Jurkat, Clone E6-1 (cell line): Measurements from ENCODE around the gene ZBTB38.

Experiments used
- DNase-seq: peaks from one replicate; pipeline ENCODE4 v3.0.0-alpha.2; 2011; ENCODE audit warnings: low read depth, low spot score
- H3K4me3 ChIP-seq: 2 replicates; pipeline ENCODE4 v1.5.1; 2011; ENCODE audit warnings: mild to moderate bottlenecking, low read length, control low read depth, moderate library complexity

Gene ZBTB38

DNA sequence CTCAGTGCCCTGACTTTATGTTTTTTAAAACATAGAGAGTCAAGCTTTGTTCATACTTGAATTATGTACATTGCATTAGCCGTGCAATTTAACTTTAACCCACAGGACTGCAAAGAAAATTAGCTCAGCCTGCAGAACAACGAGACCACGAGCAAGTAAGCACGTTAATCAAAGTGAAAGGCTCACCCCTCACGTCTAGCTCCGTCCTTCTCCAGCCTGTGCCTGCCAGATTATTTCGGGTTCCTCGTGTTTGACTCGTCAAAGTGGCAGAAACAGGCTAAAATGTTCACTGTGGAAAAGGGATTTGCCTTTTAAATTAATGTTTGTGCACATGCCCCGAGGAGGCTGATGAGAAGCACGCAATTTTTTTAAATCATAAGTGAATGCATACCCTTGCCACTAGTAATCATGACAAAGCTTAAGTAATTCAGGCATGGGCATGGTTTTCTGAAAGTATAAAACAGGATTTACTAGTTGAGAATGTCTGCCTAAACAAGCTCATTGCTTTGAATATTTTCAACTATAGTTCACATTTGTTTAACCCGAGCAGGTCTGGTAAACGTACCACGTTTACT lies 15.3 kb downstream of the ZBTB38 start:
- H3K4me3 ChIP-seq = no peak overlapping the region
- DNase-seq = no peak

- H3K4me3 ChIP-seq = no peak overlapping the region
- no peak for DNase-seq
Measured at GRCh38 chr3:141384157-141384556, 15.9 kb downstream of the ZBTB38 start.

DNA sequence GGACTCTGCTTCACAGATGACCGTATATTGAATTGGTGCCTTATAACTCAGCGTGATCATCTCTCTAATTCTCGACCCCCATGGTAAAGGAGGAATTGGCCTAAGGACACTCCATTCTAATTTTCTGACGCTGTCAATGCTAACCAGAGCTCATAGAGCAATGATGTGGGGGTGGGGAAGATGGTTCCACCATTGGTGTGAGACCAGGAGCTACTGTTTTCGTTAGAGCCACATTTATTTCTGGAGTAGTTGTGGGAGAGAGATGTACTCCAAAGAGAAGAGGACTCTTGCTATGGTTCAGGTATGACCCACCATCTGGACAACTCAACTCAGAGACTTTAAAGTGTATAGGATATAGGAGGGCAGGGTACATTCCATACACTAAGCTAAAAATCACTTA lies 16.3 kb downstream of the ZBTB38 start:
- H3K4me3 ChIP-seq = no peak overlapping the region
- no peak for DNase-seq

DNA sequence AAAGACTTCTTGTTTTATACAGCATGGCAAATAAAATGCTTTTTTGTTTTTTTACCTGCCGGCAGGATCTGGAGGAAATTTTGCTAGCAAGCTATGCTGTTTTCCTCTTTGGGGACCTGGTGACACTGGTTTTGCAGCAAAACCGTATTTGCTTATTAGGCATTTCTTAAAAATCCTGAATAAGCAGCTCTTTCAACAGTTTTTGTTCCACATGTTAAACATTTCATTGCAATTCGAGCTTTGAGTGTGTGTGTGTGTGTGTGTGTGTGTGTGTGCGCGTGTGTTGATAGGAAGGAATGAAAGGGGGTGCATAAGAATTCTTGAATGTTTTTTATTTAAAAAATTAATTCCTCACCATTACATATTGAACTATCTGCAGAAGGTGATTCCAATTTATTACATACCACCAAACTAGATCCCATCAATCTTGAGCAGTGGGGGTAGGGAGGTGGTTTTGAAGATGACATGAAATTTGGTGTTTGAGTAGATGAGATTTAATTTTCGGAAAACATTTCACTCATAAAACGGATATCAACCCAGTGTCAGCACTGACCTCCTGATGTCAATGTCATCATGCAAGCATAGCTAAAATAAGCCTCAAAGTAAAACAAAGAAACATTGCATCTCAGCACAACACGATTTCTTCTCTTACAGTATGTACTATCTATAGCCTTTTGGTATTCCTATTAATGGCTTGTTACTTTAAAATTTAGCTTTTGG lies 17.3 kb downstream of the ZBTB38 start:
- no peak overlapping the region for H3K4me3 ChIP-seq
- DNase-seq = no peak

DNA sequence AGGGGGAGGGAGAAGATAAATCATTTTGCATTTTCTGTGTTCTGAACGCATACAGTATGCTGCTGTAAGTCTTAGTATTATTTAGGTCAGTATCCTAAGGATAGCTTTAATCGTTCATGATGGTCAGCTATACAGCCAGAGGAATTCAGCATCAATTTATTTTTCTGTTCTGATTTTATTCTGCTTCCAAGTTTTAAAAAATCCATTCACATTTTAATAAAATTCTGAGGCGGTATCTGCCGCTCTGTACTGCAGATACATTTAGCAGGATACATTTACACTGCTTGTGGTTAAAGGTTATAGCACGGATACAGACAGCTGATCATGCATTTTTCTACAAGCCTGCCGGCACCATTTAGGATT lies 17.8 kb downstream of the ZBTB38 start:
- H3K4me3 ChIP-seq = no peak overlapping the region
- DNase-seq = no peak

- DNase-seq = no peak
- no peak overlapping the region for H3K4me3 ChIP-seq
Measured at GRCh38 chr3:141386611-141387111, 18.4 kb downstream of the ZBTB38 start.

GRCh38 chr3:141387516-141387915 lies 19.2 kb downstream of the ZBTB38 start:
- DNase-seq = no peak
- no peak overlapping the region for H3K4me3 ChIP-seq

DNA sequence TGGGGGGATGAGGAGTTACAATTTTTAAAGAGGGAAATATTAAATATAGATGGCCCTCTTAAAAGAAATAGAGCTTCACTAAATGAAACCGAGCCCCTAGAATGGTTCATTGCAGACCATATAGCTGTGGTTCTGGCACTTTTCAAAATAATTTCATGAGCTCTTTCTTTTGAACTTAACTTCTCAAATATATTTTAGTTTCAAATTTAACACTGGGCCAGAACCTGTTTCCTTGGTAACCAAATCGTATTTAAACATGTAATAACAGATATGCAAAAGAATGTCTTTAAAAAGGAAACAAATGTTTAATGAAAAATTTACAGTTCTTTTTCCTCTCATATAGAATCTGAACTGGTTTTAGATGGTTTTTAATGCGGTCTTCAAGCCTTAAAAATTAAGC lies 20.1 kb downstream of the ZBTB38 start:
- no peak overlapping the region for H3K4me3 ChIP-seq
- DNase-seq = no peak

DNA sequence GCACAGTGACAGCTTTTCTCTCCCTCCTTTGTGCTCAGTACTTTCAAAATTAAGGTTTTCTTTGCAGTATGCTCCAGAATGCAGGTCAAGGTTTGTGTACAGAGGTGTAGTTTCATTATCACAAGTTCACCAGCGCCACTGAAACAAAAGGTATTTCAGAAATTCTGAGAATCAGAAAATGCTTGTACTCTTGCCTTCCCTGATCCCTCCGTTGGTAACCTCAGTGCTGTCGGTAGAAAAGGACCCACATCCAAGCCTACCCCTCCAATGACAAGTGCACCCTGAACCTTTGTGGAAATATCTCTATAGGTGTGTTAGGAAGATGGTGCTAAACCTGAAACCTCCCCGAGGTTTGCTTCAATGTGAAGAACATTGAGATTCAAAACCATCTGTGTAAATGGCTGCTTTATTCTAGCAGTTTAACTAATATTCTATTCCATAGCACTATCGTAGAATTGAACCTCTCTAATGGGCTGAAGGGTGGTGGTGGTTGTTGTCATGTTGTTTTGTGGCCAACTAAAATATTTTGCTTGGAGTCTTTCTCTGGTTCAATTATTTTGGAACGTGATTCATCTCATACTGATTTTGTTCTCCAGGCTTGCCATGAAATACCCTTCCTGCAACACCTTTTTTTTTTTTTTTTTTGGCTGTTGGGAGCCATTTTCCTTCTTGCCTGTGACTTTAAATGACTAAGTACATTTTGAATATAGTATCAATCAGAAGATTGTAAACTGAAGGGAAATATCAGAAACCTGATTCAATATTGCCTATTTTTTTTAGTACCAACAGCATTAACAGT lies 20.7 kb downstream of the ZBTB38 start:
- no peak overlapping the region for H3K4me3 ChIP-seq
- DNase-seq = no peak

- DNase-seq = no peak
- H3K4me3 ChIP-seq = no peak overlapping the region
Measured at GRCh38 chr3:141389703-141390102, 21.4 kb downstream of the ZBTB38 start.

DNA sequence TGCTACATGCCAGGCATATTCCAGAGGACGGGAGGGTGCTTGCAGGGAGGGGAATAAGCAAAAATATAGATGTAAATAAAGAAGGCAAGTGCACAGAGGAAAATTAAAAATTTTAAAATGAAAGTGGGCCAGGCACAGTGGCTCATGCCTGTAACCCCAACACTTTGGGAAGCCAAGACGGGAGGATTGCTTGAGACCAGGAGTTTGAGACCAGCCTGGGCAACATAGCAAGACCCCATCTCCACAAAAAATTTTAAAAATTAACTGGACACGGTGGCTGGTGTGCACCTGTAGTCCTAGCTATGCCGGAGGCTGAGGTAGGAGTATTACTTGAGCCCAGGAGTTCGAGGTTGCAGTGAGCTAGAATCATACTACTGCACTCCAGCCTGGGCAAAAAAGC lies 22.4 kb downstream of the ZBTB38 start:
- no peak overlapping the region for H3K4me3 ChIP-seq
- no peak for DNase-seq

DNA sequence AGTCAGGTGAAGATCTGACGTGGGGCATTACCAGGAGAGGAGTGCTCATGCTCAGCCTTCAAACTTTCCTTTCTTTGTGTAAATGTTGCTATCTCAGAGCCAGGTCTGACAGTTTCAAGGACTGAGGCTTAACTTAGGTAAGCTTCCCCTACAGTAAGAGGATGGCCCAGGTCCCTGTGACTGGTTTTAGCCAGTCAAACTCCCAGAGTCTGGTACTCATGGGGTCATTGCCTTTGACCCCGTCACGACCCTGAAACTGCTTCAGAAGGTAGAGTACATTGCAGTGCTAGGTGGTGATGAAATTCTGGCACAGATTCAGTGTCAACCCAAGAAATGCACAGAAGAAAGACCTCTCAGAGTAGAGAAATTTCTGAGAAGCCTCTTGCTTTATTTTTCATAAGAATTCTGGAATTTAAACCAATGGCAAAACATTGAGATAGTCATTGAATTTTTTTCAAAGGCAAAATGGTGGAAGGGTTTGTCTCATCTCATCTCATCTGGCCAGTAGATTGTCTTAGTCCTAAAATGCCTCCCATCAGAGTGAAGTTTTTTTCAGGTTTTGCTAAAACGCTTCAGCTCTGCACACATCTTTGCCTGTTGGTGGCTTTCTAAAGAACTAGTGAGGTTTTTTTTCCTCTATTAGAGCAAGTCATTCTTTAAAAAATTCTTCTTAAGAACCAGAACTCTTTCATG lies 23.1 kb downstream of the ZBTB38 start:
- DNase-seq = no peak
- no peak overlapping the region for H3K4me3 ChIP-seq

- H3K4me3 ChIP-seq = no peak overlapping the region
Measured at GRCh38 chr3:141391991-141392316, 23.6 kb downstream of the ZBTB38 start.

DNA sequence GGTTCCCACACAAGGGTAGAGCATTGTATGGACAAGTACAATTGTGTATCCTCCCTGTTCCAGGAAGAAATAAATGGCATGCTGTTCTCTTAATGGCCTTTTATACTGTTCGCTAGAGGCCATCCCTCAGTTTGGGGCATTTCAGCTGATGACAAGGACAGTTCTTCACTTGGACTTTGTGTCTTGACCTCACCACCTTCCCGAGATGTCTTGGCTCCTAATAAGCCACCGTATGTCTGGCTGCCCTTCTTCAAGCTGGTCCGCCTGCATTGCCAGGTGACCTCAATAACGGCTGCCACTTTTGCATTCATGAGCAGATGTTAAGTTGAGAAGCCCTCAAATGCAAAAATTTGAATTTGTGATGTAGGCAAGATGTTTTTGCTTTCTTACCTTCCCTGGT lies 24.1 kb downstream of the ZBTB38 start:
- no peak overlapping the region for H3K4me3 ChIP-seq
- no peak for DNase-seq

More at GRCh38 chr3:141391991-141392316, 23.6 kb downstream of the ZBTB38 start:
- DNase-seq = no peak

DNA sequence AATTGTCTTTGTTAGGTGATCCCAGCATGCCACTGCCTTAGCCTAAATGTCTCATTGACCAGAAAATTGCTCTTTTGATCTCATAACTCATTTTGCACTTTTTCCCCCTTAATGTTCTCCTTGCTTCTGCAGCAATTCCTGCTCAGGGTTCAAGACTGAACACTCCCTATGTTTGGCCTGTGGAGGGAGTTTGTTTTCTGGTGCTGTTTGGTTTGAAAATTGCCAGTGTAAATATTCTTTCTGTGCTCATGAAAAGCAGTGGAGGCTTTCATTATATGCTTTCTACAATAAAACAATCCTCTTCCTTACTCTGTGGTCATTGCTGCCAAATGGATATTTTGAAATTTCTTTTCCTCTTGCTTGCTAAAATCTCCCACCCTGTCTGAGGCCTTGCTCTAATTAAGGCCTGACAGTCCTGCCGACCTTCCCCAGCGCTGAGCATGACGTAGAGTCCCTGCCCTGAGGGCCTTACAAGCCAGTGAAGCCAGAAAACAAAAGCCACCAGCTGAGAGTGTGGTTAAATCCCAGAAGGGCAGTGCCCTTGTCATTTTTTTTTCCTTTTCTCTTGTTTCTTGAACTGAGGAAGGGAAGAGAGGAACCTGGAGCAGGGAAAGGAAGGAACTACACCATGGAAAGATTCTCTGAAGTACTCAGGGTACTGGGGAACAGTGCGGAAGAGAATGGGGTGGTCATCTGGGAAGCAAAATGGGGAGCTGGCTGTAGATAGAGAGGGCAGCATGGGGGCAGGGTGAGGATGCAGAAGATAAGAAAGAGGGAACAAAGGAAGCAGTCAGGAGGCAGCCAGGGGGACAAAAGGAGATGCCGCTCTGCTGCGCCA lies 24.8 kb downstream of the ZBTB38 start:
- H3K4me3 ChIP-seq = no peak overlapping the region
- no peak for DNase-seq

GRCh38 chr3:141393735-141394076 lies 25.4 kb downstream of the ZBTB38 start:
- no peak overlapping the region for H3K4me3 ChIP-seq
- no peak for DNase-seq

GRCh38 chr3:141394560-141394959 lies 26.3 kb downstream of the ZBTB38 start:
- no peak for DNase-seq
- no peak overlapping the region for H3K4me3 ChIP-seq

- no peak for DNase-seq
- no peak overlapping the region for H3K4me3 ChIP-seq
Measured at GRCh38 chr3:141395005-141395589, 26.8 kb downstream of the ZBTB38 start.

DNA sequence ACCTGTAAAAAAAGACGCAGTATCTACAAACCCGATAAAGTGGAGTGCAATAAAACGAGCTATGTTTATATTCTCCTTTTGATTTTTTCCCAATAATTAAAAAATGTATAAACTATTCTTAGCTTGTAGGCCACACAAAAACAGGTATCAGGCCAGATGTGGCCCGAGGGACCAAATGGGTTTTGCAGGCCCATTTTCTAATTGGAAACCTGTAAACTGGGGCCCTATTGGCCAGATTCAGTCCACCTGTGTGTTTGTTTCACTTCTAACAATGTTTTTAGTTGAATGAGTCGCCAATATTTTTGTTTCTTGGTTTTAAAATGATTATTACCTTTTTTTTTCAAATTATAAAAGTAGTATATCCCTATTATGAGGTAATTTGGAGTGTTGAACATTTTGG lies 29.7 kb downstream of the ZBTB38 start:
- H3K4me3 ChIP-seq = no peak overlapping the region
- DNase-seq = no peak
